SU-DHL-6 (cell line): ENCODE measurements around the gene RCAN1.
A peak's percentile ranks its signal among the peaks of the same experiment; 100 is the strongest.

ENCODE experiments used
- H2AFZ ChIP-seq: fragments of 200-600 bp; sonication (generic); 2 replicates; pipeline ENCODE4 v1.6.1; 2014; ENCODE audit warnings: low read depth, mild to moderate bottlenecking, moderate library complexity, mixed read lengths, antibody characterized with exemption, low read length; ENCODE audit not compliant: severe bottlenecking
- H3F3A ChIP-seq: fragments of 200-600 bp; shearing (Covaris generic); 2 replicates; pipeline ENCODE4 v1.6.0; 2016; ENCODE audit warnings: antibody characterized with exemption, mild to moderate bottlenecking; ENCODE audit not compliant: insufficient read depth
- H3K27ac ChIP-seq: fragments of 200-600 bp; sonication (generic); 2 replicates; pipeline ENCODE4 v1.5.1; 2016; ENCODE audit warnings: low read depth, mild to moderate bottlenecking, low read length, moderate library complexity, mixed read lengths
- H3K27me3 ChIP-seq: fragments of 200-600 bp; sonication (generic), shearing (Covaris generic); 2 replicates; pipeline ENCODE4 v1.6.0; 2014; ENCODE audit warnings: mild to moderate bottlenecking, low read length
- H3K36me3 ChIP-seq: fragments of 200-600 bp; sonication (generic); 2 replicates; pipeline ENCODE4 v1.6.1; 2014; ENCODE audit warnings: mild to moderate bottlenecking, low read length, mixed read lengths
- H3K4me2 ChIP-seq: fragments of 300-600, 200-600 bp; shearing (Covaris generic), sonication (generic); 2 replicates; pipeline ENCODE4 v1.6.0; 2014; ENCODE audit warnings: low read length, low read depth, mild to moderate bottlenecking; ENCODE audit not compliant: poor library complexity, severe bottlenecking
- H3K4me3 ChIP-seq: fragments of 200-600 bp; sonication (generic); 2 replicates; pipeline ENCODE4 v1.5.1; 2014; ENCODE audit warnings: antibody characterized with exemption, low read length, mild to moderate bottlenecking, mixed read lengths; ENCODE audit not compliant: insufficient read depth, poor library complexity, severe bottlenecking
- H3K79me2 ChIP-seq: fragments of 200-600 bp; sonication (generic); 2 replicates; pipeline ENCODE4 v1.6.1; 2014; ENCODE audit warnings: mild to moderate bottlenecking, low read length, moderate library complexity; ENCODE audit not compliant: insufficient read depth
- H3K9ac ChIP-seq: fragments of 200-600 bp; sonication (generic); 2 replicates; pipeline ENCODE4 v1.7.0; 2014; ENCODE audit warnings: mild to moderate bottlenecking, low read length
- H3K9me2 ChIP-seq: fragments of 200-600 bp; sonication (generic); replicated peaks from 2 replicates; pipeline ENCODE4 v1.6.1; 2014; ENCODE audit warnings: low read length; ENCODE audit not compliant: insufficient read depth
- H3K9me3 ChIP-seq: fragments of 200-600 bp; sonication (generic); 2 replicates; pipeline ENCODE4 v1.6.1; 2014; ENCODE audit warnings: low read length, mixed read lengths; ENCODE audit not compliant: insufficient read depth
- H4K20me1 ChIP-seq: fragments of 200-600 bp; sonication (generic); 2 replicates; pipeline ENCODE4 v1.6.1; 2014; ENCODE audit warnings: low read depth, mild to moderate bottlenecking, antibody characterized with exemption, low read length, moderate library complexity, mixed read lengths
- CTCF ChIP-seq: fragments of 200-600 bp; sonication (generic); IDR thresholded peaks from one replicate; pipeline ENCODE4 v1.5.1; 2017; ENCODE audit warnings: antibody characterized with exemption, mild to moderate bottlenecking, low read length, moderate library complexity; ENCODE audit not compliant: insufficient read depth, poor library complexity, severe bottlenecking
- EZH2phosphoT487 ChIP-seq: fragments of 200-600 bp; sonication (generic), shearing (Covaris generic); conservative IDR thresholded peaks from 2 replicates; pipeline ENCODE4 v1.6.1; 2018; ENCODE audit warnings: mild to moderate bottlenecking, antibody characterized with exemption, low read length, moderate library complexity, mixed read lengths

The RCAN1 gene

GRCh38 chr21:34618941-34619340, 4.0 kb upstream of the RCAN1 start:
- no peaks in the 10 kb centered on the region for H3K36me3 ChIP-seq
- no peaks in the 10 kb centered on the region for H3K79me2 ChIP-seq
- H3K4me2 ChIP-seq: no peak overlapping the region
- H3K27ac ChIP-seq: no peak overlapping the region
- H3F3A ChIP-seq: no peaks in the 10 kb centered on the region
- no peaks in the 10 kb centered on the region for H3K9me3 ChIP-seq
- no peaks in the 10 kb centered on the region for H3K9me2 ChIP-seq
- no peak overlapping the region for H2AFZ ChIP-seq
- TF ChIP-seq CTCF (no peak), EZH2phosphoT487 (no peak)
- H4K20me1 ChIP-seq: no peaks in the 10 kb centered on the region
- H3K27me3 ChIP-seq: no peaks in the 10 kb centered on the region
- H3K4me3 ChIP-seq: no peak overlapping the region
- H3K9ac ChIP-seq: no peak overlapping the region

GRCh38 chr21:34617753-34618339, 2.9 kb upstream of the RCAN1 start:
- TF ChIP-seq CTCF: no peak
- Histone ChIP-seq H3K9me3 (no peaks in the 10 kb centered on the region), H3K9ac (no peak overlapping the region), H2AFZ (no peak overlapping the region), H3K4me2 (no peak overlapping the region), H3K27ac (no peak overlapping the region), H3K36me3 (no peaks in the 10 kb centered on the region), H3K9me2 (no peaks in the 10 kb centered on the region), H4K20me1 (no peaks in the 10 kb centered on the region), H3K79me2 (no peaks in the 10 kb centered on the region), H3F3A (no peaks in the 10 kb centered on the region), H3K27me3 (no peaks in the 10 kb centered on the region), H3K4me3 (no peak overlapping the region)

GRCh38 chr21:34615487-34615814, 538 bp upstream of the RCAN1 start:
- Histone ChIP-seq H3K4me2 (peak overlapping the region; percentile 71), H2AFZ (peak overlapping the region; percentile 94), H3K27ac (no peak overlapping the region), H3K9me2 (no peaks in the 10 kb centered on the region), H3K79me2 (no peaks in the 10 kb centered on the region), H3K9me3 (no peaks in the 10 kb centered on the region), H3K27me3 (no peaks in the 10 kb centered on the region), H4K20me1 (no peaks in the 10 kb centered on the region), H3K36me3 (no peaks in the 10 kb centered on the region), H3F3A (no peaks in the 10 kb centered on the region), H3K9ac (peak overlapping the region; percentile 58), H3K4me3 (peak overlapping the region; percentile 58)
- no peak for TF ChIP-seq EZH2phosphoT487
- TF ChIP-seq CTCF: no peak
